ENCODE measurements around the gene SATB2. TPM values are rescaled to one million over a fixed set of nuclear protein-coding genes. Genes with fewer than 3 reads are reported as not detected.

SATB2 gene
- total RNA-seq, 1 experiment from 2014 or later, result 16.5 TPM

- Mint-ChIP-seq H3K4me3 (ENCODE audit: unreplicated experiment) (no peak overlapping the region), H3K4me1 (ENCODE audit: insufficient read depth, unreplicated experiment) (peaks cover 6% of the 10 kb centered on the region), H3K27me3 (ENCODE audit: insufficient read depth, unreplicated experiment) (no peaks in the 10 kb centered on the region), H3K36me3 (ENCODE audit: insufficient read depth, unreplicated experiment) (peaks cover 10% of the 10 kb centered on the region), H3K27ac (ENCODE audit: low read depth, unreplicated experiment) (no peak overlapping the region), H3K9me3 (ENCODE audit: unreplicated experiment) (no peaks in the 10 kb centered on the region)
- no TSS peak for BruUV-seq (replicated peaks)
- DNase-seq (ENCODE audit: unreplicated experiment), result no peak
- no peak for TF ChIP-seq CTCF (IDR thresholded peaks at IDR 0.05; ENCODE audit: unreplicated experiment)
- intact Hi-C loops (cut with micrococcal nuclease), result no loop called here
- CTCF ChIA-PET, result interaction anchor here (1.0 kb wide), 1 partner anchor 17 kb away, joined by 3 read pairs; no protein-coding TSS in a partner anchor
- POLR2A ChIA-PET, result interaction anchor here (1.6 kb wide), 1 partner anchor 13 kb away, joined by 4 read pairs; no protein-coding TSS in a partner anchor
These were observed 10.7 kb downstream of the SATB2 start for GRCh38 chr2:199446996-199447576.

GRCh38 chr2:199444749-199445148, 13.0 kb downstream of the SATB2 start:
- CTCF ChIA-PET, result interaction anchor here (0.7 to 1.0 kb wide), 2 partner anchors 17 to 129 kb away, joined by 3 to 4 read pairs; no protein-coding TSS in a partner anchor
- Mint-ChIP-seq H3K27ac (ENCODE audit: low read depth, unreplicated experiment) (no peak overlapping the region), H3K27me3 (ENCODE audit: insufficient read depth, unreplicated experiment) (no peaks in the 10 kb centered on the region), H3K4me3 (ENCODE audit: unreplicated experiment) (no peak overlapping the region), H3K9me3 (ENCODE audit: unreplicated experiment) (no peaks in the 10 kb centered on the region), H3K36me3 (ENCODE audit: insufficient read depth, unreplicated experiment) (peaks cover 10% of the 10 kb centered on the region), H3K4me1 (ENCODE audit: insufficient read depth, unreplicated experiment) (peaks cover 6% of the 10 kb centered on the region)
- no peak for DNase-seq (ENCODE audit: unreplicated experiment)
- intact Hi-C loops (cut with micrococcal nuclease), result no loop called here
- POLR2A ChIA-PET, result interaction anchor here (0.6 to 1.2 kb wide), 3 partner anchors 15 to 53 kb away, joined by 3 to 4 read pairs (median 3); no protein-coding TSS in a partner anchor
- no TSS peak for BruUV-seq (replicated peaks)
- no peak for TF ChIP-seq CTCF (IDR thresholded peaks at IDR 0.05; ENCODE audit: unreplicated experiment)

- POLR2A ChIA-PET, result interaction anchor here (0.7 to 1.5 kb wide), 2 partner anchors 16 to 533 kb away, joined by 3 to 6 read pairs; no protein-coding TSS in a partner anchor
- intact Hi-C loops (cut with micrococcal nuclease), result no loop called here
- no peak overlapping the region for H3K4me3 Mint-ChIP-seq (ENCODE audit: unreplicated experiment)
- CTCF ChIA-PET, result interaction anchor here (0.6 kb wide), 2 partner anchors 220 to 1353 kb away, joined by 3 read pairs; no protein-coding TSS in a partner anchor
- no peak for DNase-seq (ENCODE audit: unreplicated experiment)
- peaks cover 7% of the 10 kb centered on the region for H3K36me3 Mint-ChIP-seq (ENCODE audit: insufficient read depth, unreplicated experiment)
- no peaks in the 10 kb centered on the region for H3K27me3 Mint-ChIP-seq (ENCODE audit: insufficient read depth, unreplicated experiment)
- no TSS peak for BruUV-seq (replicated peaks)
- no peaks in the 10 kb centered on the region for H3K9me3 Mint-ChIP-seq (ENCODE audit: unreplicated experiment)
- TF ChIP-seq CTCF (IDR thresholded peaks at IDR 0.05; ENCODE audit: unreplicated experiment), result no peak
- peaks cover 6% of the 10 kb centered on the region for H3K4me1 Mint-ChIP-seq (ENCODE audit: insufficient read depth, unreplicated experiment)
- H3K27ac Mint-ChIP-seq (ENCODE audit: low read depth, unreplicated experiment), result no peak overlapping the region
These were observed 14.1 kb downstream of the SATB2 start for GRCh38 chr2:199443589-199444130.

- no peak for TF ChIP-seq CTCF (IDR thresholded peaks at IDR 0.05; ENCODE audit: unreplicated experiment)
- no peak for DNase-seq (ENCODE audit: unreplicated experiment)
- intact Hi-C loops (cut with micrococcal nuclease), result no loop called here
- Mint-ChIP-seq H3K36me3 (ENCODE audit: insufficient read depth, unreplicated experiment) (no peaks in the 10 kb centered on the region), H3K4me1 (ENCODE audit: insufficient read depth, unreplicated experiment) (peaks cover 6% of the 10 kb centered on the region), H3K9me3 (ENCODE audit: unreplicated experiment) (no peaks in the 10 kb centered on the region), H3K27me3 (ENCODE audit: insufficient read depth, unreplicated experiment) (no peaks in the 10 kb centered on the region), H3K27ac (ENCODE audit: low read depth, unreplicated experiment) (no peak overlapping the region), H3K4me3 (ENCODE audit: unreplicated experiment) (no peak overlapping the region)
- ChIA-PET CTCF (interaction anchor here (1.2 kb wide), 1 partner anchor 47 kb away, joined by 5 read pairs; no protein-coding TSS in a partner anchor), POLR2A (interaction anchor here (1.5 kb wide), 1 partner anchor 18 kb away, joined by 6 read pairs; no protein-coding TSS in a partner anchor)
- no TSS peak for BruUV-seq (replicated peaks)
These were observed 15.6 kb downstream of the SATB2 start for GRCh38 chr2:199442173-199442572.

Measured in MCF 10A (cell line).